H9 (cell line): ENCODE measurements around the gene SELL. TPM values are rescaled to one million over a fixed set of nuclear protein-coding genes. Genes with fewer than 3 reads are reported as not detected.

Experiments used
- DNase-seq: peaks from one replicate; pipeline ENCODE4 v3.0.0-alpha.2; 2017
- H2AFZ ChIP-seq: one replicate; pipeline ENCODE4 v1.6.1; 2013; ENCODE audit warnings: mild to moderate bottlenecking, low read length, control low read depth, moderate library complexity
- H2AK5ac ChIP-seq: 2 replicates; pipeline ENCODE4 v1.6.1; 2013; ENCODE audit warnings: low read length, control low read depth, mixed read lengths; ENCODE audit not compliant: insufficient read length
- H2BK120ac ChIP-seq: one replicate; pipeline ENCODE4 v1.6.1; 2013; ENCODE audit warnings: low read depth, mild to moderate bottlenecking, low read length, control low read depth, inconsistent platforms; ENCODE audit not compliant: poor library complexity, severe bottlenecking
- H2BK12ac ChIP-seq: 2 replicates; pipeline ENCODE4 v1.6.1; 2013; ENCODE audit warnings: low read length, control low read depth, mixed read lengths, low read depth; ENCODE audit not compliant: insufficient read length
- H2BK15ac ChIP-seq: 2 replicates; pipeline ENCODE4 v1.6.1; 2013; ENCODE audit warnings: low read depth, low read length, control low read depth
- H2BK20ac ChIP-seq: one replicate; pipeline ENCODE4 v1.6.1; 2013; ENCODE audit warnings: low read depth, mild to moderate bottlenecking, low read length, control low read depth, inconsistent platforms; ENCODE audit not compliant: poor library complexity, severe bottlenecking
- H2BK5ac ChIP-seq: 2 replicates; pipeline ENCODE4 v1.6.1; 2013; ENCODE audit warnings: low read length, control low read depth, mixed read lengths; ENCODE audit not compliant: insufficient read length
- H3K14ac ChIP-seq: 2 replicates; pipeline ENCODE4 v1.6.1; 2013; ENCODE audit warnings: low read length, control low read depth; ENCODE audit not compliant: insufficient read depth
- H3K18ac ChIP-seq: 2 replicates; pipeline ENCODE4 v1.6.1; 2013; ENCODE audit warnings: low read depth, mild to moderate bottlenecking, mixed read lengths, low read length, control low read depth; ENCODE audit not compliant: insufficient read length
- H3K23ac ChIP-seq: 2 replicates; pipeline ENCODE4 v1.6.1; 2013; ENCODE audit warnings: low read length, control low read depth, mixed read lengths, low read depth; ENCODE audit not compliant: insufficient read length
- H3K23me2 ChIP-seq: 2 replicates; pipeline ENCODE4 v1.6.1; 2013; ENCODE audit warnings: low read depth, mild to moderate bottlenecking, mixed read lengths, low read length, control low read depth; ENCODE audit not compliant: insufficient read length, poor library complexity, severe bottlenecking
- H3K27ac ChIP-seq: 2 replicates; pipeline ENCODE4 v1.5.1; 2013; ENCODE audit warnings: low read length, control low read depth, mixed read lengths, low read depth; ENCODE audit not compliant: insufficient read length
- H3K27me3 ChIP-seq: 2 replicates; pipeline ENCODE4 v1.6.1; 2013; ENCODE audit warnings: low read length, control low read depth, inconsistent platforms; ENCODE audit not compliant: insufficient read depth
- H3K4ac ChIP-seq: 2 replicates; pipeline ENCODE4 v1.6.1; 2013; ENCODE audit warnings: low read depth, mild to moderate bottlenecking, control low read depth, inconsistent platforms, low read length, moderate library complexity
- H3K4me1 ChIP-seq: 2 replicates; pipeline ENCODE4 v1.6.1; 2013; ENCODE audit warnings: low read length, control low read depth, inconsistent platforms; ENCODE audit not compliant: insufficient read depth
- H3K4me2 ChIP-seq: 2 replicates; pipeline ENCODE4 v1.6.1; 2013; ENCODE audit warnings: low read length, control low read depth, mixed read lengths; ENCODE audit not compliant: insufficient read length, insufficient read depth
- H3K56ac ChIP-seq: 2 replicates; pipeline ENCODE4 v1.6.1; 2013; ENCODE audit warnings: low read depth, mild to moderate bottlenecking, mixed read lengths, low read length, control low read depth; ENCODE audit not compliant: insufficient read length
- H3K79me1 ChIP-seq: 2 replicates; pipeline ENCODE4 v1.6.1; 2013; ENCODE audit warnings: low read depth, mild to moderate bottlenecking, moderate library complexity, low read length, control low read depth, inconsistent platforms; ENCODE audit not compliant: insufficient read depth, poor library complexity, severe bottlenecking
- H3K79me2 ChIP-seq: 2 replicates; pipeline ENCODE4 v1.6.1; 2013; ENCODE audit warnings: low read length, control low read depth, inconsistent platforms; ENCODE audit not compliant: insufficient read depth
- H3K9ac ChIP-seq: 2 replicates; pipeline ENCODE4 v1.6.1; 2013; ENCODE audit warnings: low read length, control low read depth, mixed read lengths; ENCODE audit not compliant: insufficient read length; ENCODE audit errors: extremely low read depth
- H3K9me3 ChIP-seq: one replicate; pipeline ENCODE4 v1.6.1; 2013; ENCODE audit warnings: low read depth, low read length, inconsistent platforms; ENCODE audit not compliant: control insufficient read depth
- H3T11ph ChIP-seq: one replicate; pipeline ENCODE4 v1.6.1; 2013; ENCODE audit warnings: mild to moderate bottlenecking, low read length, control low read depth, inconsistent platforms
- H4K20me1 ChIP-seq: one replicate; pipeline ENCODE4 v1.6.1; 2013; ENCODE audit not compliant: control insufficient read depth, insufficient read length, insufficient read depth
- H4K5ac ChIP-seq: 2 replicates; pipeline ENCODE4 v1.6.1; 2013; ENCODE audit warnings: low read depth, mild to moderate bottlenecking, mixed read lengths, low read length, control low read depth; ENCODE audit not compliant: insufficient read length
- H4K8ac ChIP-seq: replicated peaks from 2 replicates; pipeline ENCODE4 v1.6.1; 2013; ENCODE audit warnings: low read length, control low read depth, mixed read lengths, low read depth; ENCODE audit not compliant: insufficient read length
- H4K91ac ChIP-seq: 2 replicates; pipeline ENCODE4 v1.6.1; 2013; ENCODE audit warnings: low read depth, mild to moderate bottlenecking, moderate library complexity, mixed read lengths, low read length, control low read depth; ENCODE audit not compliant: insufficient read length
- H3K27ac Mint-ChIP-seq, 3 experiments: 2 replicates in 2 of 3; 3 replicates in 1 of 3; pipeline ENCODE4 v1.8.0; 2020 to 2021; ENCODE audit warnings: mixed read lengths in 3 of 3, mild to moderate bottlenecking in 1 of 3, moderate library complexity in 1 of 3
- H3K27me3 Mint-ChIP-seq: 2 replicates; pipeline ENCODE4 v1.8.0; 2021; ENCODE audit warnings: low read depth, mild to moderate bottlenecking, moderate library complexity, mixed read lengths
- H3K36me3 Mint-ChIP-seq, 3 experiments: 2 replicates in 2 of 3; 3 replicates in 1 of 3; pipeline ENCODE4 v1.8.0; 2020 to 2021; ENCODE audit warnings: low read depth in 3 of 3, mixed read lengths in 3 of 3; ENCODE audit not compliant: insufficient read depth in 1 of 3
- H3K4me1 Mint-ChIP-seq, 2 experiments: 2 replicates each; pipeline ENCODE4 v1.8.0; 2020; ENCODE audit warnings: mixed read lengths in 2 of 2
- H3K4me3 Mint-ChIP-seq, 2 experiments: 2 replicates in 1 of 2; 3 replicates in 1 of 2; pipeline ENCODE4 v1.8.0; 2020 to 2021; ENCODE audit warnings: mild to moderate bottlenecking in 2 of 2, mixed read lengths in 2 of 2, moderate library complexity in 1 of 2
- H3K9me3 Mint-ChIP-seq, 2 experiments: 2 replicates in 1 of 2; 3 replicates in 1 of 2; pipeline ENCODE4 v1.8.0; 2020; ENCODE audit warnings: mild to moderate bottlenecking in 2 of 2, mixed read lengths in 2 of 2, moderate library complexity in 1 of 2
- total RNA-seq: library from RNA; stranded (reverse); gene quantifications from 2 replicates; pipeline ENCODE4 v1.2.1, GENCODE V29; 2021
- TF ChIP-seq, protein P1 (sequence below): fragments of 200-600 bp; sonication (generic); conservative IDR thresholded peaks from 3 replicates; pipeline ENCODE4 v1.8.0; 2021; ENCODE audit warnings: antibody characterized with exemption, mild to moderate bottlenecking

Gene SELL
- total RNA-seq, 1 experiment from 2014 or later = not detected

DNA sequence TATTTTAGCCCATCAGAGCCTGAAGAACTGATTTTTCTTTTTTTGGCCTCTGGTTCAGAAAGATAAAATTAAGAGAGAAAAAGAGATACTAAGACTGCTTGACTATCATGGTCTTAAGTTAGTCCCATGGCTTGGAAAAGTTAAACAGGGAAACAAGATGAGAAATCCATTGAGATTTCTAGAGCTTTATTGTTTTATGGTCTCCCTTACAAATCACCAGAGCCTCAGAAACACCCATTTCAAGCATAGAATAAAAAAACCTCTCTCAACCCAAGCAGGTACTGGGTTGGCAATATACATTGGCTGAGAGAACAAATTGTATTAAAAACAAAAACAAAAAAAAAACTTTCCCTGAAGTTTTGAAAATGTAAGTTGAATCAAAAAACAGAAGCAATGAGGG lies 18.6 kb upstream of the SELL start:
- no peak overlapping the region for H3K23ac ChIP-seq
- TF ChIP-seq, protein P1, sequence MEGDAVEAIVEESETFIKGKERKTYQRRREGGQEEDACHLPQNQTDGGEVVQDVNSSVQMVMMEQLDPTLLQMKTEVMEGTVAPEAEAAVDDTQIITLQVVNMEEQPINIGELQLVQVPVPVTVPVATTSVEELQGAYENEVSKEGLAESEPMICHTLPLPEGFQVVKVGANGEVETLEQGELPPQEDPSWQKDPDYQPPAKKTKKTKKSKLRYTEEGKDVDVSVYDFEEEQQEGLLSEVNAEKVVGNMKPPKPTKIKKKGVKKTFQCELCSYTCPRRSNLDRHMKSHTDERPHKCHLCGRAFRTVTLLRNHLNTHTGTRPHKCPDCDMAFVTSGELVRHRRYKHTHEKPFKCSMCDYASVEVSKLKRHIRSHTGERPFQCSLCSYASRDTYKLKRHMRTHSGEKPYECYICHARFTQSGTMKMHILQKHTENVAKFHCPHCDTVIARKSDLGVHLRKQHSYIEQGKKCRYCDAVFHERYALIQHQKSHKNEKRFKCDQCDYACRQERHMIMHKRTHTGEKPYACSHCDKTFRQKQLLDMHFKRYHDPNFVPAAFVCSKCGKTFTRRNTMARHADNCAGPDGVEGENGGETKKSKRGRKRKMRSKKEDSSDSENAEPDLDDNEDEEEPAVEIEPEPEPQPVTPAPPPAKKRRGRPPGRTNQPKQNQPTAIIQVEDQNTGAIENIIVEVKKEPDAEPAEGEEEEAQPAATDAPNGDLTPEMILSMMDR = no peak
- no peaks in the 10 kb centered on the region for H3K79me2 ChIP-seq
- H3K27me3 ChIP-seq = 0 out of 2 replicates have a peak, but pooled peaks cover 2% of the 10 kb centered on the region
- H2BK120ac ChIP-seq = no peak overlapping the region
- H2AFZ ChIP-seq = no peak overlapping the region
- no peak overlapping the region for H3K27ac ChIP-seq
- H3K14ac ChIP-seq = no peak overlapping the region
- no peak overlapping the region for H4K5ac ChIP-seq
- no peak overlapping the region for H2BK5ac ChIP-seq
- H3K18ac ChIP-seq = no peak overlapping the region
- H4K91ac ChIP-seq = no peak overlapping the region
- no peaks in the 10 kb centered on the region for H4K20me1 ChIP-seq
- H3K79me1 ChIP-seq = no peaks in the 10 kb centered on the region
- no peak overlapping the region for H3T11ph ChIP-seq
- no peak overlapping the region for H2AK5ac ChIP-seq
- Mint-ChIP-seq H3K4me3 (no peak overlapping the region), H3K4me1 (no peaks in the 10 kb centered on the region), H3K27me3 (no peaks in the 10 kb centered on the region), H3K9me3 (no peaks in the 10 kb centered on the region), H3K27ac (no peak overlapping the region), H3K36me3 (no peaks in the 10 kb centered on the region)
- H3K56ac ChIP-seq = no peak overlapping the region
- no peak for DNase-seq
- no peak overlapping the region for H2BK15ac ChIP-seq
- no peak overlapping the region for H3K9ac ChIP-seq
- H3K23me2 ChIP-seq = no peaks in the 10 kb centered on the region
- no peaks in the 10 kb centered on the region for H3K4me1 ChIP-seq
- H3K9me3 ChIP-seq = no peaks in the 10 kb centered on the region
- H3K4me2 ChIP-seq = no peak overlapping the region
- no peak overlapping the region for H3K4ac ChIP-seq
- H4K8ac ChIP-seq = no peak overlapping the region
- H2BK20ac ChIP-seq = no peak overlapping the region
- no peak overlapping the region for H2BK12ac ChIP-seq
